AG09319 (cell line): ENCODE results near the gene FXYD3.
A peak's percentile ranks its signal among the peaks of the same experiment; 100 is the strongest.

Source experiments
- DNase-seq: peaks from one replicate; pipeline ENCODE4 v3.0.0-alpha.2; 2010; ENCODE audit warnings: low read depth; ENCODE audit errors: extremely low read depth
- CTCF ChIP-seq: IDR thresholded peaks from 2 replicates; pipeline ENCODE4 v1.5.1; 2011; ENCODE audit warnings: low read depth, mild to moderate bottlenecking, inconsistent platforms, low read length, moderate library complexity

Gene FXYD3

GRCh38 chr19:35116072-35116801, 614 bp downstream of the FXYD3 start:
- TF ChIP-seq CTCF, result no peak
- no peak for DNase-seq

GRCh38 chr19:35117116-35117515, 1.5 kb downstream of the FXYD3 start:
- TF ChIP-seq CTCF, result no peak
- no peak for DNase-seq

GRCh38 chr19:35117799-35118198, 2.2 kb downstream of the FXYD3 start:
- no peak for TF ChIP-seq CTCF
- no peak for DNase-seq

- DNase-seq, result no peak
- TF ChIP-seq CTCF, result no peak
These were observed 2.8 kb downstream of the FXYD3 start for GRCh38 chr19:35118268-35119020.

- DNase-seq, result no peak
- TF ChIP-seq CTCF, result no peak
These were observed 3.5 kb downstream of the FXYD3 start for GRCh38 chr19:35119091-35119490.

- DNase-seq, result no peak
- no peak for TF ChIP-seq CTCF
These were observed 4.0 kb downstream of the FXYD3 start for GRCh38 chr19:35119578-35120155.

- peak; percentile 70 for DNase-seq
- no peak for TF ChIP-seq CTCF
These were observed 4.9 kb downstream of the FXYD3 start for GRCh38 chr19:35120492-35120891.
